ENCODE measurements around the gene CCNG2.

Gene CCNG2

GRCh38 chr4:77178560-77178959, 21.6 kb downstream of the CCNG2 start:
- no peak for DNase-seq (ENCODE audit: low read depth)

- no peak for DNase-seq (ENCODE audit: low read depth)
These were observed 22.5 kb downstream of the CCNG2 start for GRCh38 chr4:77179519-77179918.

- no peak for DNase-seq (ENCODE audit: low read depth)
These were observed 24.7 kb downstream of the CCNG2 start for GRCh38 chr4:77181720-77182119.

- no peak for DNase-seq (ENCODE audit: low read depth)
These were observed 26.9 kb downstream of the CCNG2 start for GRCh38 chr4:77183777-77184420.

GRCh38 chr4:77184974-77185373, 28.0 kb downstream of the CCNG2 start:
- DNase-seq (ENCODE audit: low read depth) = no peak

- no peak for DNase-seq (ENCODE audit: low read depth)
These were observed 28.7 kb downstream of the CCNG2 start for GRCh38 chr4:77185686-77186085.

- DNase-seq (ENCODE audit: low read depth) = no peak
These were observed 30.3 kb downstream of the CCNG2 start for GRCh38 chr4:77187322-77187721.

- DNase-seq (ENCODE audit: low read depth) = no peak
These were observed 31.7 kb downstream of the CCNG2 start for GRCh38 chr4:77188498-77189220.

- DNase-seq (ENCODE audit: low read depth) = no peak
These were observed 32.4 kb downstream of the CCNG2 start for GRCh38 chr4:77189412-77189811.

- no peak for DNase-seq (ENCODE audit: low read depth)
These were observed 33.0 kb downstream of the CCNG2 start for GRCh38 chr4:77190053-77190452.

- no peak for DNase-seq (ENCODE audit: low read depth)
These were observed 36.0 kb downstream of the CCNG2 start for GRCh38 chr4:77193046-77193445.

GRCh38 chr4:77193511-77194102, 36.6 kb downstream of the CCNG2 start:
- peak; percentile 53 for DNase-seq (ENCODE audit: low read depth)

- DNase-seq (ENCODE audit: low read depth) = no peak
These were observed 37.4 kb downstream of the CCNG2 start for GRCh38 chr4:77194366-77194765.

GRCh38 chr4:77194989-77195388, 38.0 kb downstream of the CCNG2 start:
- no peak for DNase-seq (ENCODE audit: low read depth)

GRCh38 chr4:77196866-77197265, 39.9 kb downstream of the CCNG2 start:
- DNase-seq (ENCODE audit: low read depth) = no peak

- DNase-seq (ENCODE audit: low read depth) = no peak
These were observed 40.4 kb downstream of the CCNG2 start for GRCh38 chr4:77197361-77197760.

GRCh38 chr4:77197831-77198230, 40.8 kb downstream of the CCNG2 start:
- DNase-seq (ENCODE audit: low read depth) = no peak

- DNase-seq (ENCODE audit: low read depth) = no peak
These were observed 42.3 kb downstream of the CCNG2 start for GRCh38 chr4:77199276-77199675.

GRCh38 chr4:77199701-77200100, 42.7 kb downstream of the CCNG2 start:
- no peak for DNase-seq (ENCODE audit: low read depth)

- no peak for DNase-seq (ENCODE audit: low read depth)
These were observed 44.3 kb downstream of the CCNG2 start for GRCh38 chr4:77201343-77201742.

GRCh38 chr4:77201857-77202256, 44.9 kb downstream of the CCNG2 start:
- no peak for DNase-seq (ENCODE audit: low read depth)

- DNase-seq (ENCODE audit: low read depth) = no peak
These were observed 45.5 kb downstream of the CCNG2 start for GRCh38 chr4:77202491-77202890.

GRCh38 chr4:77203380-77204197, 46.6 kb downstream of the CCNG2 start:
- peak; percentile 26 for DNase-seq (ENCODE audit: low read depth)
